Measurements from ENCODE around the gene C1orf105. TPM values are rescaled to one million over a fixed set of nuclear protein-coding genes. Genes with fewer than 3 reads are reported as not detected.

C1orf105 gene
- total and polyA plus RNA-seq, 2 of the 8 experiments (the other 6 are each of a cell fraction or from before 2014, with no cell fraction given), result not detected

DNA sequence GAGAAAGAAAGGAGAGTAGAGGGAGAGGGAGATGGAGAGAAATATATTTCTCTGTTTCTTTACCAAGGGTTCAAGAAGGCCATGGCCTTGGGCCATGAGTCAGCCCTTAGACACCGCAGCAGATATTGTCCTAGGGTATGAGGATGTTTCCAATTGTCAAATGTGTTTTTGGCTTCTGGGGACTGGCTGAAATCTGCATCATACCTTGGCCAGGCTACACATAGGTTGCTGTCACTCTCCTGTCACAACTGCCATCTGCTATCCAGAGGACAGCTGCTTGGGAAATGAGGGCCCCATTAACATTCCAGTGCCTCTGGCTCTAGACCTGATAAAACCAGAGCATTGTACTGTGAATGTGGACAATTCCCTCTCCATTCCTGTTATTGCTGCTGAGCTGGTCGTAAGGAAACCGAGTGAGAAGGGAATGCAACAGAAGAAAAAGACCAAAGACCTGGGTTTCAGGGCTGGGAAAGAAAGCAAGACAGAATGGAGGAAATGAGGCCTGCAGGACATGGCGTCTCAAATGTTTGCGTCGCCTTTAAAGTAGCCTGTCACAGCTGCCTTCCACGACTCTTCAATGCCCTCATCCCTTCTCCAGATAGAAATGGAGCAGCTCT lies 32.2 kb downstream of the C1orf105 start (continued):
- TF ChIP-seq, protein P1, sequence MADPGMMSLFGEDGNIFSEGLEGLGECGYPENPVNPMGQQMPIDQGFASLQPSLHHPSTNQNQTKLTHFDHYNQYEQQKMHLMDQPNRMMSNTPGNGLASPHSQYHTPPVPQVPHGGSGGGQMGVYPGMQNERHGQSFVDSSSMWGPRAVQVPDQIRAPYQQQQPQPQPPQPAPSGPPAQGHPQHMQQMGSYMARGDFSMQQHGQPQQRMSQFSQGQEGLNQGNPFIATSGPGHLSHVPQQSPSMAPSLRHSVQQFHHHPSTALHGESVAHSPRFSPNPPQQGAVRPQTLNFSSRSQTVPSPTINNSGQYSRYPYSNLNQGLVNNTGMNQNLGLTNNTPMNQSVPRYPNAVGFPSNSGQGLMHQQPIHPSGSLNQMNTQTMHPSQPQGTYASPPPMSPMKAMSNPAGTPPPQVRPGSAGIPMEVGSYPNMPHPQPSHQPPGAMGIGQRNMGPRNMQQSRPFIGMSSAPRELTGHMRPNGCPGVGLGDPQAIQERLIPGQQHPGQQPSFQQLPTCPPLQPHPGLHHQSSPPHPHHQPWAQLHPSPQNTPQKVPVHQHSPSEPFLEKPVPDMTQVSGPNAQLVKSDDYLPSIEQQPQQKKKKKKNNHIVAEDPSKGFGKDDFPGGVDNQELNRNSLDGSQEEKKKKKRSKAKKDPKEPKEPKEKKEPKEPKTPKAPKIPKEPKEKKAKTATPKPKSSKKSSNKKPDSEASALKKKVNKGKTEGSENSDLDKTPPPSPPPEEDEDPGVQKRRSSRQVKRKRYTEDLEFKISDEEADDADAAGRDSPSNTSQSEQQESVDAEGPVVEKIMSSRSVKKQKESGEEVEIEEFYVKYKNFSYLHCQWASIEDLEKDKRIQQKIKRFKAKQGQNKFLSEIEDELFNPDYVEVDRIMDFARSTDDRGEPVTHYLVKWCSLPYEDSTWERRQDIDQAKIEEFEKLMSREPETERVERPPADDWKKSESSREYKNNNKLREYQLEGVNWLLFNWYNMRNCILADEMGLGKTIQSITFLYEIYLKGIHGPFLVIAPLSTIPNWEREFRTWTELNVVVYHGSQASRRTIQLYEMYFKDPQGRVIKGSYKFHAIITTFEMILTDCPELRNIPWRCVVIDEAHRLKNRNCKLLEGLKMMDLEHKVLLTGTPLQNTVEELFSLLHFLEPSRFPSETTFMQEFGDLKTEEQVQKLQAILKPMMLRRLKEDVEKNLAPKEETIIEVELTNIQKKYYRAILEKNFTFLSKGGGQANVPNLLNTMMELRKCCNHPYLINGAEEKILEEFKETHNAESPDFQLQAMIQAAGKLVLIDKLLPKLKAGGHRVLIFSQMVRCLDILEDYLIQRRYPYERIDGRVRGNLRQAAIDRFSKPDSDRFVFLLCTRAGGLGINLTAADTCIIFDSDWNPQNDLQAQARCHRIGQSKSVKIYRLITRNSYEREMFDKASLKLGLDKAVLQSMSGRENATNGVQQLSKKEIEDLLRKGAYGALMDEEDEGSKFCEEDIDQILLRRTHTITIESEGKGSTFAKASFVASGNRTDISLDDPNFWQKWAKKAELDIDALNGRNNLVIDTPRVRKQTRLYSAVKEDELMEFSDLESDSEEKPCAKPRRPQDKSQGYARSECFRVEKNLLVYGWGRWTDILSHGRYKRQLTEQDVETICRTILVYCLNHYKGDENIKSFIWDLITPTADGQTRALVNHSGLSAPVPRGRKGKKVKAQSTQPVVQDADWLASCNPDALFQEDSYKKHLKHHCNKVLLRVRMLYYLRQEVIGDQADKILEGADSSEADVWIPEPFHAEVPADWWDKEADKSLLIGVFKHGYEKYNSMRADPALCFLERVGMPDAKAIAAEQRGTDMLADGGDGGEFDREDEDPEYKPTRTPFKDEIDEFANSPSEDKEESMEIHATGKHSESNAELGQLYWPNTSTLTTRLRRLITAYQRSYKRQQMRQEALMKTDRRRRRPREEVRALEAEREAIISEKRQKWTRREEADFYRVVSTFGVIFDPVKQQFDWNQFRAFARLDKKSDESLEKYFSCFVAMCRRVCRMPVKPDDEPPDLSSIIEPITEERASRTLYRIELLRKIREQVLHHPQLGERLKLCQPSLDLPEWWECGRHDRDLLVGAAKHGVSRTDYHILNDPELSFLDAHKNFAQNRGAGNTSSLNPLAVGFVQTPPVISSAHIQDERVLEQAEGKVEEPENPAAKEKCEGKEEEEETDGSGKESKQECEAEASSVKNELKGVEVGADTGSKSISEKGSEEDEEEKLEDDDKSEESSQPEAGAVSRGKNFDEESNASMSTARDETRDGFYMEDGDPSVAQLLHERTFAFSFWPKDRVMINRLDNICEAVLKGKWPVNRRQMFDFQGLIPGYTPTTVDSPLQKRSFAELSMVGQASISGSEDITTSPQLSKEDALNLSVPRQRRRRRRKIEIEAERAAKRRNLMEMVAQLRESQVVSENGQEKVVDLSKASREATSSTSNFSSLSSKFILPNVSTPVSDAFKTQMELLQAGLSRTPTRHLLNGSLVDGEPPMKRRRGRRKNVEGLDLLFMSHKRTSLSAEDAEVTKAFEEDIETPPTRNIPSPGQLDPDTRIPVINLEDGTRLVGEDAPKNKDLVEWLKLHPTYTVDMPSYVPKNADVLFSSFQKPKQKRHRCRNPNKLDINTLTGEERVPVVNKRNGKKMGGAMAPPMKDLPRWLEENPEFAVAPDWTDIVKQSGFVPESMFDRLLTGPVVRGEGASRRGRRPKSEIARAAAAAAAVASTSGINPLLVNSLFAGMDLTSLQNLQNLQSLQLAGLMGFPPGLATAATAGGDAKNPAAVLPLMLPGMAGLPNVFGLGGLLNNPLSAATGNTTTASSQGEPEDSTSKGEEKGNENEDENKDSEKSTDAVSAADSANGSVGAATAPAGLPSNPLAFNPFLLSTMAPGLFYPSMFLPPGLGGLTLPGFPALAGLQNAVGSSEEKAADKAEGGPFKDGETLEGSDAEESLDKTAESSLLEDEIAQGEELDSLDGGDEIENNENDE (IDR thresholded peaks at IDR 0.05; ENCODE audit: insufficient replicate concordance, low read length), result no peak
- no peak for TF ChIP-seq TBP (IDR thresholded peaks at IDR 0.05; ENCODE audit: low read depth, low read length)
- TF ChIP-seq BCL11A (IDR thresholded peaks at IDR 0.05; ENCODE audit: low read depth in 2 of 2, low read length in 2 of 2), result no peak
- no peak for TF ChIP-seq POLR2AphosphoS5 (IDR thresholded peaks at IDR 0.05; ENCODE audit: low read depth, low read length)
- TF ChIP-seq CBX8 (IDR thresholded peaks at IDR 0.05; ENCODE audit: borderline replicate concordance, low read depth, low read length), result no peak
- TF ChIP-seq RBBP5 (IDR thresholded peaks at IDR 0.05; ENCODE audit: borderline replicate concordance, low read depth, low read length), result no peak
- TF ChIP-seq SUZ12 (IDR thresholded peaks at IDR 0.05; ENCODE audit: low read length), result no peak
- TF ChIP-seq SP1 (IDR thresholded peaks at IDR 0.05; ENCODE audit: low read depth, low read length), result no peak
- TF ChIP-seq SP2 (IDR thresholded peaks at IDR 0.05; ENCODE audit: low read length), result no peak
- TF ChIP-seq, protein P2, sequence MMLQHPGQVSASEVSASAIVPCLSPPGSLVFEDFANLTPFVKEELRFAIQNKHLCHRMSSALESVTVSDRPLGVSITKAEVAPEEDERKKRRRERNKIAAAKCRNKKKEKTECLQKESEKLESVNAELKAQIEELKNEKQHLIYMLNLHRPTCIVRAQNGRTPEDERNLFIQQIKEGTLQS (IDR thresholded peaks at IDR 0.05; ENCODE audit: insufficient read depth, low read depth, low read length), result no peak
- TF ChIP-seq KDM5A (IDR thresholded peaks at IDR 0.05; ENCODE audit: low read length), result no peak
